ENCODE measurements around the gene CHKB.

DNA sequence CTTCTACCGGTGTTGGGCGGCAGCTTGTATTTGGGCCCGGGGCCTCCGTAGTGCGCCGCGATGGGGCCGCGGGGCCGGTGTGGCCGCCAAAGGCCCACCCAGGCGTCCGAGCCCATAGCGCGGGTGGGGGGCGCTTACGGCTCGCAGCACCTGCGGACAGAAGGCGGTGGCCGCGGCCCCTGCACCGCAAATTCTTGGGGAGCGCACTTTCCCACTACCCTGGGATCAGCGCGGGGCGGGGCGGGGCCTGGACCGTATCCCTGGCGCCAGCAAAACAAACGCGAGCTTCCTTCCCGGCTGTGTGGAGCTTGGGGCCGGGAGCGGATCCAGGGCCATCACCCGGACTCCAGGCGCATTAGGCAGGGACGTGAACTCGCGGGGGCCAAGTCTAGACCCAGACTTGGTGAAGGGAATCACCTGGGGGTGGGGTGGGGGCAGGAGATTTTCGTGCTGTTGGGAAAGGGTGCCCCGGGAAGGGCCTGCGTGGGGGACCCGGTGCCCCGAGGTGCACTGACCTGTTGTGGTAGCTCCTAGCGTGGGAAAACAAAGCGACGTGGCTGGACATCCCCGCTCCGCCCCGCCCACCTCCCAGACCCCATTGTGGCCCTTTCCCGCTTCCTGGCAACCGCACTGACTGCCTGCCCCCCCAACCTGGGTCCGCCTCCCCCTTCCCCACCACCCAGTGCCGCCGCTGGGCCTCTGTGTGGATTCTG is 50.5 kb downstream of the CHKB start:
- TF ChIP-seq, protein P1, sequence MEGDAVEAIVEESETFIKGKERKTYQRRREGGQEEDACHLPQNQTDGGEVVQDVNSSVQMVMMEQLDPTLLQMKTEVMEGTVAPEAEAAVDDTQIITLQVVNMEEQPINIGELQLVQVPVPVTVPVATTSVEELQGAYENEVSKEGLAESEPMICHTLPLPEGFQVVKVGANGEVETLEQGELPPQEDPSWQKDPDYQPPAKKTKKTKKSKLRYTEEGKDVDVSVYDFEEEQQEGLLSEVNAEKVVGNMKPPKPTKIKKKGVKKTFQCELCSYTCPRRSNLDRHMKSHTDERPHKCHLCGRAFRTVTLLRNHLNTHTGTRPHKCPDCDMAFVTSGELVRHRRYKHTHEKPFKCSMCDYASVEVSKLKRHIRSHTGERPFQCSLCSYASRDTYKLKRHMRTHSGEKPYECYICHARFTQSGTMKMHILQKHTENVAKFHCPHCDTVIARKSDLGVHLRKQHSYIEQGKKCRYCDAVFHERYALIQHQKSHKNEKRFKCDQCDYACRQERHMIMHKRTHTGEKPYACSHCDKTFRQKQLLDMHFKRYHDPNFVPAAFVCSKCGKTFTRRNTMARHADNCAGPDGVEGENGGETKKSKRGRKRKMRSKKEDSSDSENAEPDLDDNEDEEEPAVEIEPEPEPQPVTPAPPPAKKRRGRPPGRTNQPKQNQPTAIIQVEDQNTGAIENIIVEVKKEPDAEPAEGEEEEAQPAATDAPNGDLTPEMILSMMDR (IDR thresholded peaks at IDR 0.05) = no peak
- TF ChIP-seq POLR2A (IDR thresholded peaks at IDR 0.05) = peak in 2 of 3 donors; percentile 39 to 48

Measured in body of pancreas (tissue), 4 donors.